ENCODE data around the gene GGACT. TPM values are rescaled to one million over a fixed set of nuclear protein-coding genes. Genes with fewer than 3 reads are reported as not detected.

The GGACT gene
- total and polyA plus RNA-seq, 2 of the 8 experiments (the other 6 are each of a cell fraction or from before 2014, with no cell fraction given): 1.1 to 1.5 TPM

DNA sequence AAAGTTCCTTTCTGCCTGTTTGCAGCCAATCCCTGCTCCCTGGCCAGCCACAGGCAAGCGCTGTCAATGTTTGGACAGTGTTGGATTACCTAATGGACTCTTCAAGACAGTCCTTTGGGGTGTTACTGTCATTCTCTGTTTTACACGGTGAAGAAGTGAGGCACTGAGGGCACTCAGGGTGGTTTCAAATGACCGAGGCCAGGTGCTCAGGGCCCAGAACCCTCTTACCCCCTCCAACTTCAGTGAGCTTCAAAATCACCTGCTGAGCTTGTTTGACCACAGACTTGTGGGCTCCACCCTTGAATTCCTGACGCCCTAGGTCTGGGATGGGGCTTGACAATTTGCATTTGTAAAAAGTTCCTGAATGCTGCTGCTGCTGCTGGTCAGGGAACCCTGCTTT lies 97.9 kb downstream of the GGACT start (continued):
- TF ChIP-seq NANOG (IDR thresholded peaks at IDR 0.05; ENCODE audit: insufficient read depth, low read depth, low read length, poor library complexity, severe bottlenecking) (no peak), SUZ12 (IDR thresholded peaks at IDR 0.05; ENCODE audit: low read length) (no peak), GTF2F1 (IDR thresholded peaks at IDR 0.05; ENCODE audit: borderline replicate concordance, low read depth, low read length) (no peak), KDM5A (IDR thresholded peaks at IDR 0.05; ENCODE audit: low read length) (no peak), CREB1 (IDR thresholded peaks at IDR 0.05) (no peak), EP300 (IDR thresholded peaks at IDR 0.05; ENCODE audit: borderline replicate concordance in 1 of 2, low read depth in 2 of 2, low read length in 2 of 2) (no peak), ASH2L (IDR thresholded peaks at IDR 0.05; ENCODE audit: low read length) (peak; percentile 20), TAF7 (optimal IDR thresholded peaks at IDR 0.05; ENCODE audit: borderline replicate concordance, low read depth, low read length) (peak; percentile 22), CBX8 (IDR thresholded peaks at IDR 0.05; ENCODE audit: borderline replicate concordance, low read depth, low read length) (no peak), TCF12 (IDR thresholded peaks at IDR 0.05; ENCODE audit: low read depth, low read length) (peak; percentile 83), SIX5 (IDR thresholded peaks at IDR 0.05; ENCODE audit: low read depth, low read length) (no peak), BRCA1 (IDR thresholded peaks at IDR 0.05; ENCODE audit: low read depth, low read length) (no peak), HDAC2 (IDR thresholded peaks at IDR 0.05; ENCODE audit: borderline replicate concordance in 1 of 2, low read depth in 2 of 2, low read length in 2 of 2) (peak; percentile 52 to 71; a peak in 1 of 4 replicates), CHD2 (IDR thresholded peaks at IDR 0.05; ENCODE audit: low read length) (no peak), JUN (IDR thresholded peaks at IDR 0.05; ENCODE audit: low read depth, low read length) (no peak), SAP30 (IDR thresholded peaks at IDR 0.05; ENCODE audit: insufficient read depth, insufficient replicate concordance, low read length) (no peak)
- TF ChIP-seq, protein P1, sequence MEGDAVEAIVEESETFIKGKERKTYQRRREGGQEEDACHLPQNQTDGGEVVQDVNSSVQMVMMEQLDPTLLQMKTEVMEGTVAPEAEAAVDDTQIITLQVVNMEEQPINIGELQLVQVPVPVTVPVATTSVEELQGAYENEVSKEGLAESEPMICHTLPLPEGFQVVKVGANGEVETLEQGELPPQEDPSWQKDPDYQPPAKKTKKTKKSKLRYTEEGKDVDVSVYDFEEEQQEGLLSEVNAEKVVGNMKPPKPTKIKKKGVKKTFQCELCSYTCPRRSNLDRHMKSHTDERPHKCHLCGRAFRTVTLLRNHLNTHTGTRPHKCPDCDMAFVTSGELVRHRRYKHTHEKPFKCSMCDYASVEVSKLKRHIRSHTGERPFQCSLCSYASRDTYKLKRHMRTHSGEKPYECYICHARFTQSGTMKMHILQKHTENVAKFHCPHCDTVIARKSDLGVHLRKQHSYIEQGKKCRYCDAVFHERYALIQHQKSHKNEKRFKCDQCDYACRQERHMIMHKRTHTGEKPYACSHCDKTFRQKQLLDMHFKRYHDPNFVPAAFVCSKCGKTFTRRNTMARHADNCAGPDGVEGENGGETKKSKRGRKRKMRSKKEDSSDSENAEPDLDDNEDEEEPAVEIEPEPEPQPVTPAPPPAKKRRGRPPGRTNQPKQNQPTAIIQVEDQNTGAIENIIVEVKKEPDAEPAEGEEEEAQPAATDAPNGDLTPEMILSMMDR (IDR thresholded peaks at IDR 0.05; ENCODE audit: control extremely low read depth in 1 of 3, insufficient read depth in 1 of 3, low read depth in 1 of 3, low read length in 3 of 3): no peak
- TF ChIP-seq, protein P2, sequence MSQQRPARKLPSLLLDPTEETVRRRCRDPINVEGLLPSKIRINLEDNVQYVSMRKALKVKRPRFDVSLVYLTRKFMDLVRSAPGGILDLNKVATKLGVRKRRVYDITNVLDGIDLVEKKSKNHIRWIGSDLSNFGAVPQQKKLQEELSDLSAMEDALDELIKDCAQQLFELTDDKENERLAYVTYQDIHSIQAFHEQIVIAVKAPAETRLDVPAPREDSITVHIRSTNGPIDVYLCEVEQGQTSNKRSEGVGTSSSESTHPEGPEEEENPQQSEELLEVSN (IDR thresholded peaks at IDR 0.05): no peak

Measured in H1 (cell line).